GM18909 (cell line): ENCODE data around the gene AKAP13.
A peak's percentile ranks its signal among the peaks of the same experiment; 100 is the strongest.

Experiments used
- ATAC-seq: cut with Tn5 transposase; IDR thresholded peaks from one replicate; pipeline ENCODE4 v1.9.1; 2021; ENCODE audit warnings: mild to moderate bottlenecking; ENCODE audit not compliant: unreplicated experiment, poor library complexity

Gene AKAP13

DNA sequence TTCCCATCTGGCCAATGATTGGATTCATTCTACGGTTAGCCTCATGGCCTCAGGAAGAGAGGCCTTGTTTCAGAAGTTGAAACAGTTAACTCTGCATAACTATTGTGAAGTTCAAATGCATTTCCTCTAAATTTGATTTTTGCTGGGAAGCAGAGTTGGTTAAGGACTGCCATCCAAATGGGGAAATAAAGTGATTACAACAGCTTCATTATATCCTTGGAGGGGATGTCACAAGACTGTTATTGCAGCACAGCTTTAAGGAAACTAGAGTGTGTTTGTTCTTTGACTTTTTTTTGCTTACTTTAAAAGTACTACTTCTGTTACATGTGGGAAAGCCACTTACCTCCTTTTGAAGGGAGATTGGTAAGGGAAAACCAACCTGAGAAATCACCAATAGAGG lies 164.8 kb downstream of the AKAP13 start:
- no peak for ATAC-seq

DNA sequence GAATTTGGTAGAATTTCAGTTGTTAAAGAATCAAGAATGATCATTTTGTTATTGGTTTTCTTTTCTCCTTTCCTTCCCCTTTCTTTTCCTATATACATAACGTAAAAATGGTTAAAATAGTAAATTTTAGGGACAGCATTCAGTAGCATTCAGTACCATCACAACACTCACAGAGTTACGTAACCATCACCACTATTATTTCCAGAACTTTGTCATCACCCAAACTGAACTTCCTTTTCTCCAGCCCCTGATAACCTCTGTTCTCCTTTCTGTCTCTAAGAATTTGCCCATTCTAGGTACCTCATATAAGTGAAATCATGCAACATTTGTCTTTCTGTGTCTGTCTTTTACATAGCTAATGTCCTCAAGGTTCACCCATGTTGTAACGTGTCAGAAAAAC lies 165.3 kb downstream of the AKAP13 start:
- ATAC-seq = no peak

DNA sequence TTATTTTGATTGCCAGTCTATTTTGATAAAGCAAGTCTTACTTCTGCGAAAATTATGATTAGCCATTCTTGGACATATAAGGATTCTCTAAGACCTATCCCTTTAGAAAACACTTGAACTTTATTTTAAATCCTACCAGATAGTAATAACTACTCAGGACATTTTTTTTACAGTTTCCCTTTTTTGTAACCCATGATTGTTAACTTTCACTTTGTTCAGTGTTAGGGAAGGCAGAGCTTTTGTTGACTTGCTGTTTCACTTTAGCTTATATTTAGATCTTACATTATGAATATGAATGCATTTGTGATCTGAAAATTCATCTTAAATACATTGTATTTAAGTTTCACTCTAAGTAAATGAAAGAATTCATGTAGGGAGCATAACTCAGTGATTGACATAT lies 167.0 kb downstream of the AKAP13 start:
- no peak for ATAC-seq

DNA sequence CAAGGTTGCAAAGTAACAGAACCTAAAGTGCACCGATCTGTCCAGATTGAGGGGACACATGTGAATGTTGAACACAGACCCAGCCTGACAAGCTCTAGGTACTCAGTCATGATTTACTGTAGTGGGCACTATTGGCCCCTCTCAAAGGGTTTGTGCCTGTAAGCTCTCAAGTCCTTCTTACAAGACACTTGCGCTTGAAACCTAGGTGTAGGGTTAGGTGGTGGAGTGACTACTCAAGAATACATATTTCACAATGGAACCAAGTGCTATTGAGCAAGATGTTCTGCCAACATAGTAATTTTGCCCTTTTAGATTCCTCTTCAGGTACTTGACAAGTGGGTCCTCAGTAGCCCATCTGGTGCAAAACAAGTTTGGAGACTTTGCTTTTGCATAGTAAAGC lies 169.9 kb downstream of the AKAP13 start:
- no peak for ATAC-seq

DNA sequence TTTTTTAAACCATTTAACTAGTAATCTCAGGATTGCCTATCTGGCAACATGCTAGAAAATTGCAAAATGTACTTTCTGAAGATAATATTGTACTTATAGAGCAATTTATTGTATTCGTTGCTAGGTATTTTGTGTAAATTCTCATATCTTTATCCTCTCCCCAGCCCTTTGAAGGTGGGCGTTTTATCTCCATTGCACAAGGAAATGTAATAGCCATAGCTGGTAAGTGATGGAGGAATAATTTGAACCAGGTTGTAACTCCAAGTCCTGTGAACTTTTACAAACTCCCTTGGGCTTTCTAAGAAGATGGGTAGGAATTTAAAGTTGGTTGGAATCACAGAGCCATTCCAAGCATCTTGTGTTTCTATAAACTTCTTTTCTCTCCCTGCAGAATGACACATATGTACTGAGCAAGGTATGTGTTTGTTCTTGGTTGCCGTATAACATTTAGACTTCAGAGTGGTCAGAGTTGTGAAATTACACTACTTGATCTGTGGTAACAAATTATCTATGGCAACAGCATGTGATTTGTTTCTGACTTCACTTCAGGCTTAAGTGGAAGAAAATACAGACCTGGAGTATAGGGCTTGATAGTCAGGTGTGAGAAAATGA lies 170.9 kb downstream of the AKAP13 start:
- no peak for ATAC-seq

DNA sequence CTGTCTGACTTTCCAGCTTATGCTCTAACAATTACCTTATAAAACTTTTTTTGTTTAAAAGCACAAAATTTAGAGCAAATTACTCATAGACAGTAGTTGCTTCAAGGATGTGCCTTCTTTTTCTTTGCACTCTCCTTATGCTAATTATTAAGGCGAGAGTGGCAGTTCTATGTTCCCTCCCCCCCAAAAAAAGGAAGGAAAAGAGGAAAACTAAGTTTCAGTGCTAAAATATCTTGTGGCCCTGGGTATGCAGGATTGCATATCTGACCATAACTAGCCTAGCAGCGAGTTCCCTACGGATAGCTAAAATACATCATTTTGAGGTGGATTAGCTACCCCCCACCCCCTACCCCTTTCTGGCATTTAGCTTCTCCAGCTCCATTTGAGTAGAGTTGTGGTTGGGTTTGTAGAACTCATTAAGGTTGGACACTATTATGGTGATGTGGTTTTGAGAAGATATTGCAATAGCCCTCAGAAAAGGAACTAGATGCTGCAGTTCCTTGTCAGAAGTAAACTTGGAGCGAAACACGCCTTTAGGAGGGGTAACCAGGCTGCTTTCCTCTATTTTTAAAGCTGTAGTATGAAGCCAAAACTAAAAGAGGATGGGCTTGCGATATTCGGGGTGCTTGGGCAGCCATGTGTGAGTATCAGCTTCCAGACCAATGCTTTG lies 174.6 kb downstream of the AKAP13 start:
- peak; percentile 62 for ATAC-seq

DNA sequence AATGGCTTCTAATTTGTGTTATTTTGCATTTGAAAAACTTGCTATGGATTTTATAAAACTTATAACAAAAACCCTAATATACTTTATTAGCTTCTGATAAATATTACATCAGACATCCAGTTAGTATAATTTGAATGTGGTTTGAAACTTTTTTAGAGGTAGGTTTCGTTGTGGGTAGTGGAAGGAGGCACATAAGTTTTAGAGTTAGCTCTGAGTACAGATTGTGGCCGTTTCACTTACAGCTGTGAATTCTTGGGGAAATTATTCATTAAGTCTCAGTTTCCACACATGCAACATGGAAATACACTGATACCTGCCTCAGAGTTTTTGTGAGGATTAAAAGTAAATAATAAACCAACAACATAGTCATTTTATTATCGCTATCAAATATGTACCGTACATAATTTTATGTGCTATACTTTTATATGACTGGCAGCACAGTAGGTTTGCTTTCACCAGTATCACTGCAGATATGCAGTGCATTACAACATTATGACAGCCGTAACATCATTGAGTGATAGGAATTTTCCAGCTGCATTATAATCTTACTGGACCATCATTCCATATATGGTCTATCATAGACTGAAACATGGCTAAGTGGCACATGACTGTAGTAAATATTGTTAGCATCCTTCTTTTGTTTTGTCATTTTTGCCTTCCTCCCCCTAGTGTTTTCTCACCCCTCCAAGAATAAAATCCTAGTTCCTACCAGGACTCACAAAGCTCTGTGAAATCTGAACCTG lies 175.6 kb downstream of the AKAP13 start:
- peak; percentile 78 for ATAC-seq

DNA sequence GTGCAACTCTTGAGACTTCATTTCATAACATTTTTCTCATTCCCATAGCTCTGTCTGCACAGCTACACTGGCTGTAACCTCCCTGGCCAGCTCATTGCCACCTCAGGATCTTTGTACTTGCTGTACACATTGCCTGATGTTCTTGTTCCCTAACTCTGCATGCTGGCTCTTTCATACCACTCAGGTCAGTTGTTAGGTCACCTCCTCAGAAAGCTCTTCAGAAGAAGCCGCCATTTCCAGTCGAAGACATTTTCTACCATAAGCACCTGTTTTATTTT lies 176.2 kb downstream of the AKAP13 start:
- no peak for ATAC-seq

DNA sequence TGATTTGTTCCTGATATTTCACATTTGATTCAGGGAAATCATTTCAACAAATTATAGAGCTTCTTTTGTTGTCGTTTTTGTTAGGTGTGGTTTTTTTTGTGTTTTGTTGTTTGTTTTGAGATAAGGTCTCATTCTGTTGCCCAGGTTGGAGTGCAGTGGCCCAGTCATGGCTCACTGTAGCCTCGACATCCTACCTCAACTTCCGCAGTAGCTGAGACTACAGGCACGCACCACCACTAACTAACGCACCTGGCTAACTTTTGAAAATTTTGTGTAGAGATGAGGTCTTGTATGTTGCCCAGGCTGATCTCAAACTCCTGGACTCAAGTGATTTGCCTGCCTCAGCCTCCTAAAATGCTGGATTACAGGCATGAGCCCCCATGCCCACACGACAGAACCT lies 177.0 kb downstream of the AKAP13 start:
- no peak for ATAC-seq

DNA sequence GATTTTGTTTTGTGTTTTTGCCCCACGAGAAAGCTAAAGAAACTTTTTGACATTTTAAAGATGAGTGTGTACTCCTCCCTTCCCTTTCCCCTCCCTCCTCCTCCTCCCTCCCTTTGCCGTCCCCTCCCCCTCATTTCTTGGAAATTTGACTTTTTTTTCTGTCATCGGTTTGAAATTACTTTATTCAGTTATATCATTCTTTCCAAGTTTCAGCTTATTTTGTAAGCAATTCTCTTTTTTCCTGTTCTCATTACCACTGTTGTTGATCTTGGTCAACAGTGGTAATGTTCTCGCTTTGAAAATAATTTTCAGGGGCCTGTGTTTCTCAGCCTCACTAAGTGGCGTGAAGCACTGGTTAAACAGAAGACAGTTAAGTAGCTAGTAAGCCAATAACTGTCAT lies 178.4 kb downstream of the AKAP13 start:
- no peak for ATAC-seq

DNA sequence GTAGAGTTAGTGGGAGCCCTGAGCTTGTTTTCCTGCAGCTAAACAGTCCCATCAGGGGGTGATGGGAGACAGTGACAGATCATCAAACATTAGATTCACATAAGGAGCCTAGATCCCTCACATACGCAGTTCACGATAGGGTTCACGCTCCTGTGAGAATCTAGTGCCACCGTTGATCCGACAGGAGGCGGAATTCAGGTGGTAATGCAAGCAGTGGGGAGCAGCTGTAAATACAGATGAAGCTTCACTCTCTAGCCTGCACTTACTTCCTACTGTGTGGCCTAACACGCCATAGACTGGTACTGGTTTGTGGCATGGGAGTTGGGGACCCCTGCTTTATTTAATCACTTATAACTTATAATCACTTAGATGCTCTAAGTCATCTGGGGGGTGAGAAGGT lies 179.1 kb downstream of the AKAP13 start:
- no peak for ATAC-seq

DNA sequence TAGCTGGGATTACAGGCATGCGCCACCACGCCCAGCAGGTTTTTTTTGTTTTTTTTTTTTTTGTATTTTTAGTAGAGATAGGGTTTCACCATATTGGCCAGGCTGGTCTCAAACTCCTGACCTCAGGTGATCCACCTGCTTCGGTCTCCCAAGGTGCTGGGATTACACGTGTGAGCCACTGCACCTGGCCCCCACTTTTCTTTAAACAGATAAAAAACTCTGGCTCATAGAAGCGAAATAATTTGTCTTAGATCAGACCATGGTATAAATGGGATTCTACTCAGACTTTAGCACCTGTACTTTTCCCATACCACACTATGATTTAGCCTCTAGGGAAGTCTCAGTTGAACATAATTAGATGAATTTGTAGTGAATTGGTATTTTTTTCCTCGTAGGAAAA lies 182.4 kb downstream of the AKAP13 start:
- no peak for ATAC-seq

DNA sequence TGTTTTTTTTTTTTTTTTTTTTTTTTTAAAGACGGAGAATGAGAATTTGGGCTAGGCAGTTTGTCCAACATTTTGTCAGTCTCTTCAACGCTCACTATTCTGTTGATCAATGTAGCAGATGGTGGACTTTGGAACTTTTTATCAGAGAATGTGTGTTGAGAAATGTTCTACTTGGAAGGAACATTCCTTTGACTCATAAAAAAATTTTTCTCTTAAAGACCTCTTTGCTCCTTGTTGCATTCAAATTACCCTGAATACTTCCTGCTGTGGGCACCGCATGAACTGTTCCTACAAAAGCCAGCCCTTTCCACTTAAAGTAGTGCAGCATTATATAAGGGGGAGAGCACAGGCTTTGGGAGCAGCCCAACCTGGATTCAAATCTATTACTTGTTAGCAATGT lies 182.9 kb downstream of the AKAP13 start:
- no peak for ATAC-seq

DNA sequence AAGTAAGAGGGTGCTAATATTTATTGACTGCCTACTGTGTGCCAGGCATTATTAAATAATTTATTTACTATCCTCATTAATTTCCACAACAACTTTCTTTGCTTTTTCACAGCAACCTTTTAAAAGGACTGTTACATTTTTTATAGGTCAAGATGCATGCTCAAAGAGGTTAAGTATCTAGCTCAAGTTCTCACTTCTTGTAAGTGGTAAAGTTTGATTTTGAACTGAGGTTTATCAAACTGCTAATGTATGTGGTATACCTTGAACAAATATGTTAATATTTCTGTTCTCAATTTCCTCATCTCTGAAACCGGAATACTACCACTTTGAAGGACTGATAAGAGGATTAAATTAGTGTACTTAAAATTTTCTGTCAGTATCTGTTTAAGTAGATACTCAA lies 183.3 kb downstream of the AKAP13 start:
- no peak for ATAC-seq

DNA sequence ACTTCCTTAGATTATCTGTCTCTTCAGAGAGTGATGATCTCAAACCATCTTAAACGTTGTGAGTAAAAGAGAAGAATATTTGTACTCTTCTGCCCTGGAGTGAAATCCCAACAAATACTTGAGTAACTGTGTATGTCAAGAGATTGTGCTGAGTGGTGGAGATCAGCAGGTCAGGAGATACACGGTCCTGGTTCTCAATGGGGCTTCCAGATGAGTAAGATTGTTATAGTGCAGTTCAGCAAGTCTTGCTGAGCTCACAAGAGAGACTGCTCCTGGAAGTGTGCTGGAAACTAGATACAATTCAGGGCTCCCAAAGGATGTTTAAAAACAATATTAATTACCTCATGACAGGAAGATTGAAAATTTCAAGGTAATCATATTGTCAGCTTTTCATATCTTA lies 184.3 kb downstream of the AKAP13 start:
- no peak for ATAC-seq

DNA sequence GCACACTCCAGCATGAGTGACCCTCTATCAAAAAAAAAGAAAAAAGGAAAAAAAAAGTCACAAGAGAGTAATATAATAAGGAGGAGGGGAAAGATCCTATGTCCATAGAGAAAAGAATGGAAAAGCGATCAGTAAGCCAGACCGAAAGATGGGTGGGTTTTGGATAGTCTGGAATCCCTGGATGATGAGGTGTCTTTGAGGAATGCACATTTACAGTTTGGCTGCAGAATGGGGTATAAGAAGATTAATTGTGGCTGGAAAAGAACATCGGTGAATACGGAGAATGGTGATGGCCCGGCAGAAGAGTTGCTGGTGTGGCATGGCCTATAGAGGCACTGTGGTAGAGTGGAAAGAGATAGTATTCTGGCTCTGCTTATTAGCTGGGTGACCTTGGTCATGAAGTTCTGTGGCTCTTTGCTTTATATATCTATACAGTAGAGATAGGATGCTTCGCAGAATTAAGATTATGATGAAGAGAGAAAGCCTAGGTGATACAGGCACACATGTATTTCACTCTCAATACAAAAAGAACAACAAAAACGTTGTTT lies 187.9 kb downstream of the AKAP13 start:
- ATAC-seq = no peak

DNA sequence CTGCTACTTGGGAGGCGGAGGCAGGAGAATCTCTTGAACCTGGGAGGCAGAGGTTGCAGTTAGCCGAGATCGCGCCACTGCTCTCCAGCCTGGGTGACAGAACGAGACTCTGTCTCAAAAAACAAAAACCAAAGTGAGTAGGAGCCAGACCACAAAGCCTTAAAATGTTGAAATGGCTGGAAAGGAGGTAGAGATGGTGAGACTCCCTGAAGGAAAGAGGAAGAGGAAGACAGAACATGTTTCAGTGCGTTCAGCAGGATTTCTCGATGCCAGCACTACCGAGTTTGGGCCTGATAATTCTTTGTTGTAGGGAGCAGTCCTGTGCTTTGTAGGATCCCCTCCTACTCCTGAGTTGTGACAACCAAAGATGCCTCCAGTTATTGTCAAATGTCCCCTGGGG lies 189.9 kb downstream of the AKAP13 start:
- ATAC-seq = no peak

DNA sequence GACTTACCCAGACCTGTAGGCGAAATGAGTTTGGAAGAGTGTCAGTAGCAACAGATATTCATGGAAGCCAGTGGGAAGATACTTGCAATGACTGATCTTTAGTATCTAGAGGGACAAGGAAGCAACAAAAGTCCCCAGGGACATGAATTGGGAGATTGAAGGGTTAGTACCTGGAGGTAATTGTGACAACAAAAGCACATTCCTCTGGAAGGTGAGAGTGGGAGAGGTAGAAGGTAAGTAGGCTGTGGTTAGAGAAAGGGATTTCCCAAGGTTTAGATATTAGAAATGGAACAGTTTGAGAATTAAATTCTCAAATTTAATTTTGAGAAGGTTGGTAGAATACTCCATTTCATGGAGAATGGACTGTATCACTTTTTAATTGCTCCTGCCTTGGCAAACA lies 191.4 kb downstream of the AKAP13 start:
- no peak for ATAC-seq

DNA sequence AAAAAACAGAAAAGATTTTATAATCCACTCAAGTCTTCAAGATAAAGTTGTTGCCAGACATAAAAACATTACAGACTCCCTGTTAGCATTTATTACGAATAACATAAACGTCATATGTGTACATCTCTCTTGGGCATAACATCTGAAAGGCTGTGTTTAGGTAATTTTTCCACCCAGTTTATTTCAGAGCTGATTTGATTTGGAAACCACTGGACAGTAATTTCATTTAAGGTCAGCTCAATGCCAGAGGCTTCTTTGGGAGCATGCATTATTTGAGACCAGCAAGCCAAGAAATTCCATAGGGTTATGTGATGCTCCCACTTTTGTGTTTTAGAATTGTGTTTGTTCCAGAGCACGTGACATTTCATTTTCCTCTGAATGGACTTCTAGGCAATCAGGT lies 196.0 kb downstream of the AKAP13 start:
- ATAC-seq = no peak

DNA sequence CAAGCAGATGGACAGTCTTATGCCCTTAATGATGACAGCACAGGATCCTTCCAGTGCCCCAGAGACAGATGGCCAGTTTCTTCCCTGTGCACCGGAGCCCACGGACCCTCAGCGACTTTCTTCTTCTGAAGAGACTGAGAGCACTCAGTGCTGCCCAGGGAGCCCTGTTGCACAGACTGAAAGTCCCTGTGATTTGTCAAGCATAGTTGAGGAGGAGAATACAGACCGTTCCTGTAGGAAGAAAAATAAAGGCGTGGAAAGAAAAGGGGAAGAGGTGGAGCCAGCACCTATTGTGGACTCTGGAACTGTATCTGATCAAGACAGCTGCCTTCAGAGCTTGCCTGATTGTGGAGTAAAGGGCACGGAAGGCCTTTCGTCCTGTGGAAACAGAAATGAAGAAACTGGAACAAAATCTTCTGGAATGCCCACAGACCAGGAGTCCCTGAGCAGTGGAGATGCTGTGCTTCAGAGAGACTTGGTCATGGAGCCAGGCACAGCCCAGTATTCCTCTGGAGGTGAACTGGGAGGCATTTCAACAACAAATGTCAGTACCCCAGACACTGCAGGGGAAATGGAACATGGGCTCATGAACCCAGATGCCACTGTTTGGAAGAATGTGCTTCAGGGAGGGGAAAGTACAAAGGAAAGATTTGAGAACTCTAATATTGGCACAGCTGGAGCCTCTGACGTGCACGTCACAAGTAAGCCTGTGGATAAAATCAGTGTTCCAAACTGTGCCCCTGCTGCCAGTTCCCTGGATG lies 198.7 kb downstream of the AKAP13 start:
- ATAC-seq = no peak
